Astrocyte (in vitro differentiated cells and primary cell): ENCODE results near the gene TNFRSF13B. TPM values are rescaled to one million over a fixed set of nuclear protein-coding genes. Genes with fewer than 3 reads are reported as not detected.
A peak's percentile ranks its signal among the peaks of the same experiment; 100 is the strongest.
"Not testable (repeated sequence)": the region's sequence is repeated elsewhere in the genome, so short reads cannot be mapped to it uniquely, and the experiment has no call there.

Experiments
- DNase-seq: peaks from one replicate; pipeline ENCODE4 v3.0.0-alpha.2; 2010; ENCODE audit warnings: low read depth
- FAIRE-seq: peaks from 2 replicates; lab custom pipeline; 2011; peaks lifted over from hg19 to GRCh38; lab: Jason Lieb, UNC
- H2AFZ ChIP-seq: 2 replicates; pipeline ENCODE4 v1.6.0; 2012; ENCODE audit warnings: low read depth, low read length, inconsistent platforms
- H3K27ac ChIP-seq: 2 replicates; pipeline ENCODE4 v1.5.1; 2011; ENCODE audit warnings: low read depth, low read length, inconsistent platforms
- H3K27me3 ChIP-seq: 2 replicates; pipeline ENCODE4 v1.6.0; 2011; ENCODE audit warnings: low read length, inconsistent platforms; ENCODE audit not compliant: insufficient read depth
- H3K36me3 ChIP-seq: 2 replicates; pipeline ENCODE4 v1.5.1; 2011; ENCODE audit warnings: low read length, inconsistent platforms; ENCODE audit not compliant: insufficient read depth
- H3K4me1 ChIP-seq: 2 replicates; pipeline ENCODE4 v1.5.1; 2011; ENCODE audit warnings: low read length, inconsistent platforms; ENCODE audit not compliant: insufficient read depth
- H3K4me2 ChIP-seq: 2 replicates; pipeline ENCODE4 v1.6.0; 2012; ENCODE audit warnings: low read length, inconsistent platforms
- H3K4me3 ChIP-seq: 2 replicates; pipeline ENCODE4 v1.5.1; 2011; ENCODE audit warnings: low read depth, mild to moderate bottlenecking, low read length, inconsistent platforms; ENCODE audit not compliant: insufficient read depth
- H3K79me2 ChIP-seq: 2 replicates; pipeline ENCODE4 v1.6.0; 2012; ENCODE audit warnings: mild to moderate bottlenecking, low read length, inconsistent platforms; ENCODE audit not compliant: insufficient read depth
- H3K9ac ChIP-seq: 2 replicates; pipeline ENCODE4 v1.6.0; 2012; ENCODE audit warnings: mild to moderate bottlenecking, low read length, inconsistent platforms
- H3K9me3 ChIP-seq: 2 replicates; pipeline ENCODE4 v1.5.1; 2012; ENCODE audit warnings: low read depth, mild to moderate bottlenecking, low read length, inconsistent platforms; ENCODE audit not compliant: insufficient read depth
- H4K20me1 ChIP-seq: 2 replicates; pipeline ENCODE4 v1.6.0; 2012; ENCODE audit warnings: low read length, inconsistent platforms; ENCODE audit not compliant: insufficient read depth
- H3K27ac Mint-ChIP-seq: one replicate; pipeline ENCODE4 v1.8.0; 2021; ENCODE audit warnings: mild to moderate bottlenecking, mixed read lengths; ENCODE audit not compliant: unreplicated experiment
- H3K27me3 Mint-ChIP-seq: one replicate; pipeline ENCODE4 v1.8.0; 2021; ENCODE audit warnings: low read depth, mixed read lengths; ENCODE audit not compliant: unreplicated experiment
- H3K36me3 Mint-ChIP-seq: one replicate; pipeline ENCODE4 v1.8.0; 2021; ENCODE audit warnings: low read depth, mixed read lengths; ENCODE audit not compliant: unreplicated experiment
- H3K4me1 Mint-ChIP-seq: one replicate; pipeline ENCODE4 v1.8.0; 2021; ENCODE audit warnings: low read depth, mixed read lengths; ENCODE audit not compliant: unreplicated experiment
- H3K4me3 Mint-ChIP-seq: one replicate; pipeline ENCODE4 v1.8.0; 2021; ENCODE audit warnings: mild to moderate bottlenecking, moderate library complexity, mixed read lengths; ENCODE audit not compliant: unreplicated experiment
- H3K9me3 Mint-ChIP-seq: one replicate; pipeline ENCODE4 v1.8.0; 2021; ENCODE audit warnings: mild to moderate bottlenecking, mixed read lengths; ENCODE audit not compliant: unreplicated experiment
- CTCF ChIP-seq: IDR thresholded peaks from 2 replicates; pipeline ENCODE4 v1.5.1; 2011; ENCODE audit warnings: low read depth, mild to moderate bottlenecking, inconsistent platforms, low read length, moderate library complexity; ENCODE audit not compliant: insufficient read depth
- EZH2 ChIP-seq: IDR thresholded peaks from 2 replicates; pipeline ENCODE4 v1.6.1; 2012; ENCODE audit warnings: mild to moderate bottlenecking, low read length, inconsistent platforms; ENCODE audit not compliant: insufficient read depth
- total RNA-seq: library from RNA; stranded (reverse); gene quantifications from 2 replicates; pipeline ENCODE4 v1.2.1, GENCODE V29; 2021

TNFRSF13B gene
- total RNA-seq, 1 donor from 2014 or later: not detected

DNA sequence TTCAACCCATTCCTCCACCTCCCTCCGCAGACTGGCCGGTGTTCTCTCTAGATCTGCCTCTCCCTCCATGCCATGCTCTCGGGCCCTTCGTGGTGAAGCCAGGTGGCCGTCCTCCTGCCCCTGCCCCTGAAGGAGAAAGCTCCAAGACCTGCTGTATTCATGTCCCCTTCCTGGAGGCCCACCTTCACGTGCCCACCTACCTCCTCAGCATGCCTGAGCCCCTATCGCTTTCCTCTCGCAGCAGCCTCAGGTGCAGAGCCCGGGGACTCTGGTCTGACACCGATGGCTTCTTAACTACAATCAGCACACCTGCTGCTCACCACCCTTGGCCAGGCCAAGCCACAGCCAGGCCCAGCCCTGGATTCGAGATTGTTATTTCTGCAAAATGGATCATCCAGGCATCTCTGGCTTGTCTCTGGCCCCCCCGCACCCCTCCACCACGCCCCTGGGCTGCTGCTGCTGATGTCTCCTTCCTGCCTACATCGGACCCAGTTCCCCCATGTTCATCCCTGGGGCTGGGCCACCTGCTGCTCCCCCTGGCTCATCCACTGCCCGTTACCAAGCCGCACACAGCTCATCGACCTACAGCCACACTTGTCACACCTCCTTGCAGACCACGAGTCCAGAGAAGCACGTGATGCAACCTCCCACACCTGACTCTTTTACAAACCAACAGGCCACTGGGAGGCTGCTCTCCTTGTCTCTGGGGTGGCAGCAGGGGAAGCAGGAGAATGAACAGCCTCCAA lies 32.5 kb upstream of the TNFRSF13B start:
- no peak for TF ChIP-seq EZH2
- no peak for TF ChIP-seq CTCF
- Mint-ChIP-seq H3K27ac (no peak overlapping the region), H3K4me3 (no peak overlapping the region), H3K36me3 (no peaks in the 10 kb centered on the region), H3K27me3 (peaks cover 14% of the 10 kb centered on the region), H3K4me1 (no peaks in the 10 kb centered on the region), H3K9me3 (no peaks in the 10 kb centered on the region)
- H3K9ac ChIP-seq: no peak overlapping the region
- no peak overlapping the region for H3K27ac ChIP-seq
- no peaks in the 10 kb centered on the region for H3K36me3 ChIP-seq
- H2AFZ ChIP-seq: no peak overlapping the region
- H4K20me1 ChIP-seq: peaks cover 6% of the 10 kb centered on the region
- FAIRE-seq (no peak), DNase-seq (no peak)
- no peaks in the 10 kb centered on the region for H3K79me2 ChIP-seq
- H3K4me1 ChIP-seq: no peaks in the 10 kb centered on the region
- no peaks in the 10 kb centered on the region for H3K9me3 ChIP-seq
- H3K27me3 ChIP-seq: no peaks in the 10 kb centered on the region
- no peak overlapping the region for H3K4me3 ChIP-seq
- no peak overlapping the region for H3K4me2 ChIP-seq

GRCh38 chr17:17002731-17003715 lies 31.1 kb upstream of the TNFRSF13B start:
- DNase-seq, H3K4me3 Mint-ChIP-seq, H3K4me2 ChIP-seq, H3K27me3 ChIP-seq, H3K4me3 ChIP-seq, H3K27ac ChIP-seq, H3K4me1 ChIP-seq, H3K9me3 ChIP-seq, H3K4me1 Mint-ChIP-seq, H2AFZ ChIP-seq, H3K36me3 ChIP-seq, H3K27ac Mint-ChIP-seq, H3K36me3 Mint-ChIP-seq, H3K9me3 Mint-ChIP-seq, H4K20me1 ChIP-seq, H3K9ac ChIP-seq, FAIRE-seq, H3K79me2 ChIP-seq: not testable (repeated sequence)
- H3K27me3 Mint-ChIP-seq: peaks cover 16% of the 10 kb centered on the region

DNA sequence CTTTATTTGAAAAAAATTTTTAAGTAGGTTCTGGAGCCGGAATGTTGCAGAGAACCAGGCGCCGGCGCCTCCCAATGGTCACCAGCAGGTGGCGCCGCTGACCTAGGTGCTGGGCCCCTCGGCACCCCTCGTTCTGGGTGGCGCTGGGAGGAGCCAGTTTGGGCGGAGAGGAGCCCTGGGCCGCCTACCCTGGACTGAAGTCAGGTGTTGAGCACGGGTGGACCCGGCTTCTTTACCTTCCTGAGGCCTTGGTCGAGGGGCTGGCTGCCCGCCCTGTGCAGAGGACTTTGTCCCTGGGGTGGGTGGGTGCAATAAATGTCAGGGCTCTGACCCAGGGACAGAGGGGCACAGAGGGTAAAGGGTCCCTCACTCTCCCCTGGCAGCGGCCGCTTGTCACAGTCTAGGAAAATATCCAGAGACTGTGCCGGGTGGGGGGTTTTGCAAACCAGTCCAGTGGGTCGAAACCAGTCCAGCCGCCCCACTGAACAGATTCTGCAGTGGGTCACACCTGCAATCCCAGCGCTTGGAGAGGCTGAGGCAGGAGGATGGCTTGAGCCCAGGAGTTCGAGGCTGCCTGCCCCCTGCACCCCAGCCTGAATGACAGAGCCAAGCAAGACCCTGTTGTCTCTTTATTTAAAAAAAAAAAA lies 30.1 kb upstream of the TNFRSF13B start:
- Histone ChIP-seq H3K79me2 (no peaks in the 10 kb centered on the region), H3K9me3 (no peaks in the 10 kb centered on the region), H3K4me2 (peak overlapping the region; percentile 60), H3K4me1 (no peaks in the 10 kb centered on the region), H4K20me1 (peaks cover 6% of the 10 kb centered on the region), H3K9ac (no peak overlapping the region), H3K27ac (no peak overlapping the region), H2AFZ (no peak overlapping the region), H3K36me3 (no peaks in the 10 kb centered on the region), H3K27me3 (no peaks in the 10 kb centered on the region), H3K4me3 (no peak overlapping the region)
- no peak overlapping the region for H3K4me3 Mint-ChIP-seq
- H3K27ac Mint-ChIP-seq: no peak overlapping the region
- H3K36me3 Mint-ChIP-seq: no peaks in the 10 kb centered on the region
- FAIRE-seq (no peak), DNase-seq (no peak)
- H3K27me3 Mint-ChIP-seq: peaks cover 16% of the 10 kb centered on the region
- H3K4me1 Mint-ChIP-seq: no peaks in the 10 kb centered on the region
- H3K9me3 Mint-ChIP-seq: no peaks in the 10 kb centered on the region
- TF ChIP-seq CTCF (peak; percentile 82), EZH2 (no peak)
